Epidermal melanocyte (primary cell): ENCODE data around the gene CLEC12A.
"Not testable (repeated sequence)": the region's sequence is repeated elsewhere in the genome, so short reads cannot be mapped to it uniquely, and the experiment has no call there.

Source experiments
- DNase-seq: peaks from one replicate; pipeline ENCODE4 v3.0.0; 2011; ENCODE audit warnings: low spot score; ENCODE audit not compliant: insufficient read length

Gene CLEC12A

GRCh38 chr12:9971181-9971580 is at the start of gene CLEC12A:
TSS of gene CLEC12A (plus strand) at chr12:9971409. CDS start at chr12:9971597, 188 bp downstream.
- DNase-seq: no peak

GRCh38 chr12:9922429-9922828 is 48.8 kb upstream of the CLEC12A start:
- no peak for DNase-seq

DNA sequence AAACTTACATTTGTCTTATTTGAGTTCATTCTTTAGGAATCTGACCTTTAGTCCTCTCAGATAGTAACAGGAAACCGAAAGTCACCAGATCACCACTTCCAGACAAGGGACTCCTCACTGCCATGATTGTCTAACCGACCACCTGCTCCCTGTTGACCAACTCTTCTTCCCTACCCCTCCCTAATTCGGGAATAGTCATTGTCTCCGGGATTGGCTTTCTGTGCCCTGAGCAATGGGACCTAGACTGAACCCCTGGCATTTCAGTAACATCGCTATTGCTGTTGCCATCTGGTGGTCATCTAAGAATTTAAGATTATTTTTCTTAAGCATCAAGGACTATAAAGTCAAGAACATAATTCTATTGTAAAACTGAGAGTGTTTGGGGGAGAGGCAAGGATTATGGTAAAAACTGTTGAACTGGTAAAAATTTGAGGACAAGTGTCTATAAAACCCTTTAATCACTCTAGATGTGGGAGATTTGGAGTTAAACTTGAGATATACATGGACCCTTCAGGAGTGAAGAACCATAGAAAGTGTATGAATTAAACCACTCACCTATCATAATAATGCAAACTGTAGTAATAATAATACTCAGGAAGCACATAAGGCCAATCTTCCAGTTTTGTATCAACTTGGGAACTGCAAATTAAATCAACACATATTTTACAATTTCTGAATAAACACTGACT is 45.4 kb upstream of the CLEC12A start:
- DNase-seq: no peak

DNA sequence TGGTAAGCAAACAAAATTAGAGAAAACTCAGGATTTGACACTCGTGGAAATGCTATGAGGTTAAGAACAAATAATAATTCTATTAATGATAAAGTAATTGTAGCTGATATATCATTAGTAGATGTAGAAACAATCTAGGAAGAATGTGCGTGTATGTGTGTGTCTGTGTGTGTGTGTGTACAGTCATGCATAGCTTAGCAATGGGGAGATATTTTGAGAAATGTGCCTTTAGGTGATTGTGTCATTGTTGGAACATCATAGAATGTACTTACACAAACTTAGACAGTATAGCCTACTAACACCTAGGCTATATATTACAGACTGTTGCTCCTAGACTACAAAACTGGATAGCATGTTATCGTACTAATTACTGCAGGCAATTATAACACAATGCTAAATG is 44.3 kb upstream of the CLEC12A start:
- DNase-seq: no peak

DNA sequence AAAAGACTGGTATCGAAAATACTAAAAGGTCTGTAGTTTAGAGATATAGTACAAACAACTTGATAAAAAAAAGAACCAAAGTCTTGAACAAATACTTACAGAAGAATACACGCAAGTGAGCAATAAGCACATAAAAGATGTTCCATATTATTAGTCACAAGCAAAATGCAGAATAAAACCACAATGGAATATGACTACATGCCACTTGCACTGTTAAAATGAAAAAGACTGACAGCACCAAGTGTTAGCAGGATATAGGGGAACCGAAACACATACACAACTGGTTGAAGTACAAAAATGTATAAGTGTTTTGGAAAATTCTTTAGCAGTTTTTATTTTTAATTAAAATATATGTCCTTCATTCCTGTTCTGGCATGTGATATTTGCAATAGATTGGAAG is 42.6 kb upstream of the CLEC12A start:
- DNase-seq: no peak

DNA sequence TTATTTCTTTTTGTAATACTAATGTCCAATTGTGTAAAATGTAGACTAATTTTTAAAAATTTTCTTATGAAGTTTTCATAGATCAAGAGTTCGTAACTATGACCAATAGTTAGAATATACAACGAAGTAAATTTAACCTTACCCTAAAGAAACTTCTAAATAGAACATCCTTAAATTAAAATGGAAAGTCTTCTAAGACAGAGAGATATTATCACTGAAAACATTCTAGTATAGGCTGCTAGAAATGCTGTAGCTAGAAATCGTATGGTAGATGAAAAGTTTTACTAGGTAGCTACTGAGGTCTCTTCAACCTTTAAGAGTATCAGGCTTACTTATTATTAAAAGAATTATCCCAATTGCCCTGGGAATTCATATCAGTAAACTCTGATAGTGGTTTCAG is 40.0 kb upstream of the CLEC12A start:
- no peak for DNase-seq

DNA sequence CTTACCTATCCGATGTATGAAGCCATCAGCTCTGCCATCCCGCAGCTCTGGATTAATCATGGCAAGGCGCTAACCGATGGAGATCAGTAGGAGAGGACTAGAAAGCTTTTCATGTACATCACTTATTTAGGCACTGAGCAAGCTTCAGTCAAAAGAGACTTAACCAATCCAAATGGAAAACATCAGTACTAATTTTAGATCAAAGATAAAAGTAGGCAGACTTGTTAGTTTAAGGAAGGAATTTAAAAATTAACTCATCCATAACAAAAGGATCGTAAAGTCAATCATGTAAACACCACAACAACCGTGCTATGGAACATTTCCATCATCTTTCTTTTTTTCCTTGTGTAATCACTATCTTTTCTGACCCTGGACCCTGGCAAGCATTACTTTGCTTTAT is 38.9 kb upstream of the CLEC12A start, which contains the start of gene CLEC2A:
Gene CLEC2A (minus strand): TSS at position 101 of the 400 bp plus-strand sequence. CDS start 41 bp downstream, at position 60.
- no peak for DNase-seq

DNA sequence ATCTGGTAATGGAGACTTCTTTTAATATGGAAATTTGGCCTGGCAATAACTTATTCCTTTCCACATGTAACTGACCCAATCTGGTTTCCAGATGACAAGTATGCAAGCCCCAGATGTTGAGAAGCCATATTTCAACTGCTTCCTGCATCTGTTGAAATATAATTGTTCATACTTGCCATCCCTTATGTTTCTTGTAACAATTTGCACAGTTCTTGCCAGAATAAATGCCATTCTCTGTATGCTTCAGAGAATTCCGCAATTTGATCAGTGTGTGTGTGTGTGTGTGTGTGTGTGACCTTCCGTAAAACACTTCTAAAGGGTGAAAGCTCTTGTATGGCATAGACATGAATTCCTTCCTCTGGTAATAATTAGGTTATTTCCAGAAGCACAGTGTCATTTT is 37.3 kb upstream of the CLEC12A start:
- DNase-seq: no peak

- no peak for DNase-seq
Observed at GRCh38 chr12:9935026-9935425, 36.2 kb upstream of the CLEC12A start.

GRCh38 chr12:9936591-9936990 is 34.6 kb upstream of the CLEC12A start:
- no peak for DNase-seq

DNA sequence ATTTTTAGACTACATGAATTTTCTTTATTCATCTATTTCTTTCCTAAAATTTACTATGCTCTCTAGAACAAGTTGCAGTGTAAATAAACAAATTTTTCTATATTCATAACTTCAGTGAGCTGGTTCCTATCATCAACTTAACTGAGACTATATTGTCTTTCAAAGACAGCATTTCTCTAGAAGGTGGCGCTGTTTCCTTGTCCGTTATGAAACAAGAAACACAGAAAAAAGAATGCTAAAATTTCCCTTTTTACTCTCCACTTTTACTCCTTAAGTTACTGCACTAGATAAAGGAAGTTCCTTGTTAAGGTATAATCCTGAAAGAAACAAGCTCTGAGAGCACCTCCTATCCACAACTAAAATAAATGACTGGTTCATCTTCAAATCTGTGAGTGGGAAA is 30.8 kb upstream of the CLEC12A start:
- no peak for DNase-seq

DNA sequence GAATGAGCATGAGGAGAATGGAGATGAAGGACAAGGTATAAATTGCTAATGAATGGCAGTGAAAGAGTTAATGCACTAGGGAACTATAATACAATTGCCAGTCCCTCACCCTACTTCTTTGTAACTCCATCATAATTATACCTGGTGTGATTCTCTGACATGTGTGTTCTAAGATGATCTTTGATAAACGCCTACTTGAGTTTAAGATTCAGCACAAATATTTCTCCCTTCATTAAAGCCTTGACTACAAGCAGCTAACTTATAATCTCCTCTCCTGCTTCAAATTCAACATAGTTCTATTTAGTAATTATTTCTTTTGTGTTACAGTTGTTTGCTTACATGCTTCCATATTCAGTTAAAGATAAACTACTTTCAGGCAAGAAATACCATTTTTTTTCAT is 29.4 kb upstream of the CLEC12A start:
- no peak for DNase-seq

GRCh38 chr12:9943240-9943639 is 28.0 kb upstream of the CLEC12A start:
- no peak for DNase-seq

GRCh38 chr12:9944391-9944790 is 26.8 kb upstream of the CLEC12A start:
- DNase-seq: no peak

DNA sequence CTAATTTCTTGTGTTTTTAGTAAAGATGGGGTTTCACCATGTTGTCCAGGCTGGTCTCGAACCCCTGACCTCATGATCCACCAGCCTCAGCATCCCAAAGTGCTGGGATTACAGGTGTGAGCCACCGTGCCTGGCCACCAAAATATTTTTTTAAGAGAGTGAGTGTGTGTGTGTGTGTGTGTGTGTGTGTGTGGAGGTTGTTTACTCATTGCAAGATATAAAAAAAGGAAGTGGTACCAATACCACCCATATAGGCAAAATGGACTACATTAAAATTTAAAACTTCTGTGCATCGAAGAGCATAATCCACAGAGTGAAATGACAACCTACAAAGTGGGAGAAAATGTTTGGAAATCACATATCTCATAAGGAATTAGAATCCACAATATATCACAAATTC is 23.5 kb upstream of the CLEC12A start:
- DNase-seq: no peak

DNA sequence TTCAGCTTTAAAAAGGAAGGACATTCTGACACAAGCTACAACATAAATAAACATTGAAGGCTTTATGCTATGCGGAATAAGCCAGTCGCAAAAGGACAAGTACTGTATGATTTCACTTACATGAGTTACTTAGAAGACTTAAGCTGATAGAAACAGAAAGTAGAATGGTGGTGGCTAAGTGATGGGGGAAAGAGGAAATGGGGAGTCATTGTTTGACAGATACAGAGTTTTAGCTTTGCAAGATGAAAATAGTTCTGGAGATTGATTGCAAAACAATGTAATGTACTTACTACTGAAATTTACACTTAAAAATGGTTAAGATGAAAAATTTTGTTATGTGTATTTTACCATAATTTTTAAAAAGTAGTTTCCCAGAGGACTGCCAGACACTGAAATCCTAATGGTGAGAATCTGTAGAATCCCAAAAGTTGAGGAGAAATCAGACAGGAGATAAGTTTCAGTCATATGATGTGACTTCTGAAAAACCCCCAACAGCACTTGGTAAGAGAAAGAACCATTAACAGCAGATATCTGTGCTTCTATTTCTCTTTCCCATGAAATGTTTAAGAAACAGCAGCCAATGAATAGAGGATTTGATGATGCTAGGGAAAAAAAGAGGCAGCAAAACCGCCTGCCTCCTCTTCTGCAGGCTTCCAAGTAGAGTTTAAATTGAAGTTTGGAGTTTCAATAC is 22.5 kb upstream of the CLEC12A start:
- DNase-seq: peak; percentile 44

DNA sequence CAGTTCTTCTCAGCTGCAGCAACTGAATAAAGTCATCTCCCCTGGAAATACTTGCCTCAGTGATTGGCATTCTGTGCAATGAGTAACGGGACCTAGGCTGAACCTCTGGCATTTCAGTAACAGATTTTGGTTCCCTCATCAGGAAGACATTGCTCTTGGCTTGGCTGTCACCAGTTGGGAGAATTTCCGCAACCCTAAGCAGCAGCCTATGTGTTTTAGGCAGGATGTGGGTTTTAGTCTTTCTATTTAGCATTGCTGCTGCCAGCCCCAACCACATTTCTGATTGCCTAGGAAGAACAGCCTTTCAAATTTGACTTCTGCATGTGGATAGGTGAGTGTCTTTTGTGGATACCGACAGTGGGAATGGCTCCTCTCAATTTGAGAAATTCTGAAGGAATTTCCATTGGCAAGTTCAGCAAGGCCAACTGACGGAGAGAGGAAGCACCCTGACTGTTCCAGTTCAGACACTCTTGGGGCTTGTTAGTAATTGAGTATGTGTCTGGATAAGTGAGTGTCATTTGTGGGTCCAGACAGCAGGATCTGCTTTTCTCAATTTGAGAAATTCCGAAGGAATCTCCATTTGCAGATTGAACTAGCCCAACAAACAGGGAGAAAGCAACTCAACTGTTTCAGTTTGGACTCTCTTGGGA is 20.1 kb upstream of the CLEC12A start:
- DNase-seq: no peak

- DNase-seq: not testable (repeated sequence)
Observed at GRCh38 chr12:9952954-9953729, 18.1 kb upstream of the CLEC12A start.

GRCh38 chr12:9957834-9958233 is 13.4 kb upstream of the CLEC12A start:
- DNase-seq: no peak

GRCh38 chr12:9960590-9960989 is 10.6 kb upstream of the CLEC12A start:
- DNase-seq: no peak

- no peak for DNase-seq
Observed at GRCh38 chr12:9961106-9961505, 10.1 kb upstream of the CLEC12A start.

- DNase-seq: no peak
Observed at GRCh38 chr12:9961901-9962300, 9.3 kb upstream of the CLEC12A start.
